Osteocyte (in vitro differentiated cells): ENCODE data around the gene KIRREL3. TPM values are rescaled to one million over a fixed set of nuclear protein-coding genes. Genes with fewer than 3 reads are reported as not detected.

ENCODE experiments used
- DNase-seq: peaks from one replicate; pipeline ENCODE4 v3.0.0; 2021; ENCODE audit warnings: mixed read lengths; ENCODE audit not compliant: unreplicated experiment; ENCODE audit errors: extremely low spot score
- H3K27ac Mint-ChIP-seq: one replicate; pipeline ENCODE4 v1.8.0; 2021; ENCODE audit warnings: mild to moderate bottlenecking, mixed read lengths; ENCODE audit not compliant: unreplicated experiment
- H3K27me3 Mint-ChIP-seq: one replicate; pipeline ENCODE4 v1.8.0; 2021; ENCODE audit warnings: mixed read lengths; ENCODE audit not compliant: unreplicated experiment
- H3K36me3 Mint-ChIP-seq: one replicate; pipeline ENCODE4 v1.8.0; 2021; ENCODE audit warnings: mixed read lengths; ENCODE audit not compliant: unreplicated experiment
- H3K4me1 Mint-ChIP-seq: one replicate; pipeline ENCODE4 v1.8.0; 2021; ENCODE audit warnings: mixed read lengths; ENCODE audit not compliant: unreplicated experiment
- H3K4me3 Mint-ChIP-seq: one replicate; pipeline ENCODE4 v1.8.0; 2021; ENCODE audit warnings: mild to moderate bottlenecking, moderate library complexity, mixed read lengths; ENCODE audit not compliant: unreplicated experiment
- H3K9me3 Mint-ChIP-seq: one replicate; pipeline ENCODE4 v1.8.0; 2021; ENCODE audit warnings: mixed read lengths; ENCODE audit not compliant: unreplicated experiment
- CTCF ChIP-seq: fragments of 200-600 bp; sonication (generic); IDR thresholded peaks from 2 replicates; pipeline ENCODE4 v1.5.0; 2021; ENCODE audit warnings: antibody characterized with exemption, mild to moderate bottlenecking, moderate library complexity
- total RNA-seq: library from RNA; stranded (reverse); gene quantifications from 2 replicates; pipeline ENCODE4 v1.2.1, GENCODE V29; 2021

Gene KIRREL3
- total RNA-seq, 1 donor from 2014 or later, result 1.2 TPM

- Mint-ChIP-seq H3K4me1 (peaks cover 5% of the 10 kb centered on the region), H3K9me3 (no peaks in the 10 kb centered on the region), H3K27ac (no peak overlapping the region), H3K36me3 (no peaks in the 10 kb centered on the region), H3K27me3 (no peaks in the 10 kb centered on the region), H3K4me3 (no peak overlapping the region)
- TF ChIP-seq CTCF, result no peak
- no peak for DNase-seq
Measured at GRCh38 chr11:126841999-126842398, 158.6 kb downstream of the KIRREL3 start.

GRCh38 chr11:126840975-126841374 lies 159.6 kb downstream of the KIRREL3 start:
- no peak for DNase-seq
- Mint-ChIP-seq H3K36me3 (no peaks in the 10 kb centered on the region), H3K9me3 (no peaks in the 10 kb centered on the region), H3K4me3 (no peak overlapping the region), H3K27me3 (no peaks in the 10 kb centered on the region), H3K27ac (no peak overlapping the region), H3K4me1 (peaks cover 5% of the 10 kb centered on the region)
- TF ChIP-seq CTCF, result no peak

GRCh38 chr11:126840201-126840886 lies 160.2 kb downstream of the KIRREL3 start:
- H3K4me1 Mint-ChIP-seq, result peaks cover 5% of the 10 kb centered on the region
- H3K4me3 Mint-ChIP-seq, result no peak overlapping the region
- no peaks in the 10 kb centered on the region for H3K27me3 Mint-ChIP-seq
- no peak for TF ChIP-seq CTCF
- H3K9me3 Mint-ChIP-seq, result no peaks in the 10 kb centered on the region
- no peaks in the 10 kb centered on the region for H3K36me3 Mint-ChIP-seq
- H3K27ac Mint-ChIP-seq, result no peak overlapping the region
- DNase-seq, result no peak

- no peak for DNase-seq
- no peak overlapping the region for H3K27ac Mint-ChIP-seq
- no peak for TF ChIP-seq CTCF
- no peaks in the 10 kb centered on the region for H3K27me3 Mint-ChIP-seq
- peaks cover 6% of the 10 kb centered on the region for H3K4me1 Mint-ChIP-seq
- no peaks in the 10 kb centered on the region for H3K36me3 Mint-ChIP-seq
- H3K9me3 Mint-ChIP-seq, result no peaks in the 10 kb centered on the region
- no peak overlapping the region for H3K4me3 Mint-ChIP-seq
Measured at GRCh38 chr11:126839496-126839895, 161.1 kb downstream of the KIRREL3 start.

GRCh38 chr11:126838779-126839178 lies 161.8 kb downstream of the KIRREL3 start:
- H3K36me3 Mint-ChIP-seq, result no peaks in the 10 kb centered on the region
- no peak for TF ChIP-seq CTCF
- H3K27me3 Mint-ChIP-seq, result no peaks in the 10 kb centered on the region
- no peak overlapping the region for H3K27ac Mint-ChIP-seq
- no peak overlapping the region for H3K4me3 Mint-ChIP-seq
- no peaks in the 10 kb centered on the region for H3K9me3 Mint-ChIP-seq
- peaks cover 10% of the 10 kb centered on the region for H3K4me1 Mint-ChIP-seq
- DNase-seq, result no peak
